ENCODE results near the gene IFNL1.

- TF ChIP-seq CTCF (IDR thresholded peaks at IDR 0.05; ENCODE audit: extremely low read depth in 1 of 2, insufficient read depth in 1 of 2, low read depth in 1 of 2, low read length in 2 of 2) (no peak), POLR2A (IDR thresholded peaks at IDR 0.05; ENCODE audit: low read depth, low read length) (no peak), EZH2 (IDR thresholded peaks at IDR 0.05; ENCODE audit: borderline replicate concordance, low read depth, low read length, severe bottlenecking) (no peak), POLR2AphosphoS5 (IDR thresholded peaks at IDR 0.05; ENCODE audit: insufficient read depth, low read depth, low read length) (no peak)
Observed at GRCh38 chr19:39277598-39277997, 18.6 kb upstream of the IFNL1 start.

Data from endothelial cell of umbilical vein (primary cell).